Measurements from ENCODE around the gene TBC1D2B.

Gene TBC1D2B

DNA sequence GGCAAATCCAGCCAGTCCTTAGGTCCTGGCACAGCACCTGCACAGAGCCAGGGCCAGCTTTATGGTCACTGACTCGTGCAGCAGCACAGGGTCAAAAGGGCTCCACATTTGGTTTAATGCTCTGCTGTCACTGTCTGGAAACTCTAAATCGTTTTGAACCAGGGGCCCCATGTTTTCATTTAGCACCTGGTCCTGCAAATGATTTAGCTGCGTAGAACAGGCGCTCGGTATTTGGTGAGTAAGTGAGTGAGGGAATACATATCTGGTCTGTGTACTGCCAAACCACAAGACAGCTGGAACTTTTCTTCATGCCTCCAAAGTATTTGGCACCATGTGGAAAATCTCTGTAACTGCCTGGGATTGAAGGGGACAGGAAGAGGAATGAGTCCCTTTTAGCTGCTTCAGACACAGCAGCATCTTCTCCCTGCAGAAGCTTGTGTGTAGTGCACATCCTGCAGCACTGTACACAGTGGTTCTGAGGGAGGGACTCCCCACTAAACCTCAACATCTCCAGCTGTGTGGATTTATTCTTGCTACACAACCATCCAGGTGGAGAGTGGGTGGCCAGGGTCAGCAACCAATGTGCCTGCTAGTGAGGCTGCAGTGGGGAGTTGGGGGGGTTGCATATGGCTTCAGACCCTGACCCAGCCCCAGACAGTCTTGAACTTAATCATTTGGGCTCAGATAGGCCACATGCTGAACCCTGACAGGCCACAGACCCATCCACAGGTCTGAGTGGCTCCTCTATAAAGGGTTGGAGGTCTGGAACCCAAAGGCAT lies 15.9 kb upstream of the TBC1D2B start:
- DNase-seq, result no peak

DNA sequence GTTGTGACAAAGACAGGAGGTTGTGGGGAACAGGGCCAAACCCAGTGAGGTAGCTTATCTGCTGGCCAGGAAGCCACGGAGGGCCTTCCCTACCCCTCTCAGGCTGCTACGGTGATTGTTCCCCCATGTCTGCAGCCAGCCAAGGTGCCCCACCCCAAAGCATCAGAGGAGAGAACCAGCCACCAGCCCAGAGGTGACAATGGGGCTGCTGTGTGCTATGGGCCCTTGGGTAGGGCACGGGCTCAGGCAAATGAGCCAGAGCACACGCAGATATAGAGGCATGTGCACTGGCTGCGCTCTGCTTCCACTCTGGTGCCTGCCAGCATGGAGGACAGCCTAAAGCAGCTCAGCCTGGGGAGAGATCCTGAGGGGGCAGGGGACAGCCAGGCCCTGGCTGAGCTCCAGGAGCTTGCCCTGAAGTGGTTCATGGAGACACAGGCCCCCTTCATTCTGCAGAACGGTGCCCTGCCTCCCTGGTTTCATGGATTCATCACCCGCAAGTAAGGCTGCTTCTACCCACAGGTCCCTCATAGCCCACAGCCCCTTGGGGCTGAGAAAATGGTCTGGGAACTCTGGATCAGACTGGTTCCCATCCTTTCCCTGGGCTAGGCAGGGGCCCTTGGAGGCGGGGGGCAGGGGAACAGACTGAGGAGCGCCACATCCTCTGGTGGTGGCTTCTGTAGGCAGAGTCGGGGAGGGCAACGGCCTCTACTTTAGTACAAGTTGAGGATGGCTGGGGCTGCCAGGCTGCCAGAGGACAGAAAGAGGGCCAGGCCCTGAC lies 14.9 kb upstream of the TBC1D2B start, which contains the start of gene SH2D7:
TSS of gene SH2D7 (plus strand) at position 301 of the 781 bp plus-strand sequence. CDS start at position 325, 24 bp downstream.
- no peak for DNase-seq

DNA sequence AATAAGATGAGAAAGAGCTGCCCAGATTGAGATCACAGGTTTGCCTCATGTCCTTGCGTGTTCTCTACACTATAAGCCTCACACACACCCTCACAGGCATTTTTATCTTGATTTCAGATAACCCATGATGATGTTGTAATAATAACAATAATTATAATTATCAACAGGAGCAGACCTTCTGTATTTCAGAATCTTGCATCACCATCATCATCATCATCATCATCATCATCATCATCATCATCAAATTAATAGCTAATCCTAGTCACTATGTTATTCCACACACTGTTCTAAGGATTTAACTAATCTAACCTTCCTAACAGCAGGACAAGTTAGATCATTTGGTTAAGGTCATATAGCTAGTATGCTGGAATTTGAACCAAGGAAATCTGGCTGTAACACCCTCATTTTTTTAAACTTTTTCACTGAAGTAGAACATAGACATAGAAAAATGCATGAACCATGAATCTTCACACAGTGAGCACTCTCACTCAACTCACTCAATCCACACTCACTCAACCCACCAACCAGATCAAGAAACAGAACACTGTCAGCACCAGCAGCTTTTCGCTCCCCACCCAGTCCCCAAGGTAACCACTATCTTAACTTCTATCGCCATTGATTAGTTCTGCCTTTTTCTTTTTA lies 13.0 kb upstream of the TBC1D2B start:
- no peak for DNase-seq

DNA sequence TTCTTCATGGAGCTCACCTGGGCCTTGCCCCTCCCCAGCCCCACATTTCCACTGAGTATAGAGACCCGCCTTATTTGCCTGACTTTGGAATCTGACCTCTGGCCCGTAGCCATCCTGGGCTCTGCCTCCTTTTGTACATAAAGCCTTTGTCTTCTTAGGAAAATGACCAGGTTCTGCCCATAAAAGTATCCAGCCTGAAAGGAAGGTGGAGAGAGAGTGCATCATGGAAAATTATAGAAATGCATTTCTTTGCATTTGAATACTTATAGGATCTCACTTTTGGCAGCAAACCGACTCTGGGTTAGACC lies 11.2 kb upstream of the TBC1D2B start:
- DNase-seq, result no peak

DNA sequence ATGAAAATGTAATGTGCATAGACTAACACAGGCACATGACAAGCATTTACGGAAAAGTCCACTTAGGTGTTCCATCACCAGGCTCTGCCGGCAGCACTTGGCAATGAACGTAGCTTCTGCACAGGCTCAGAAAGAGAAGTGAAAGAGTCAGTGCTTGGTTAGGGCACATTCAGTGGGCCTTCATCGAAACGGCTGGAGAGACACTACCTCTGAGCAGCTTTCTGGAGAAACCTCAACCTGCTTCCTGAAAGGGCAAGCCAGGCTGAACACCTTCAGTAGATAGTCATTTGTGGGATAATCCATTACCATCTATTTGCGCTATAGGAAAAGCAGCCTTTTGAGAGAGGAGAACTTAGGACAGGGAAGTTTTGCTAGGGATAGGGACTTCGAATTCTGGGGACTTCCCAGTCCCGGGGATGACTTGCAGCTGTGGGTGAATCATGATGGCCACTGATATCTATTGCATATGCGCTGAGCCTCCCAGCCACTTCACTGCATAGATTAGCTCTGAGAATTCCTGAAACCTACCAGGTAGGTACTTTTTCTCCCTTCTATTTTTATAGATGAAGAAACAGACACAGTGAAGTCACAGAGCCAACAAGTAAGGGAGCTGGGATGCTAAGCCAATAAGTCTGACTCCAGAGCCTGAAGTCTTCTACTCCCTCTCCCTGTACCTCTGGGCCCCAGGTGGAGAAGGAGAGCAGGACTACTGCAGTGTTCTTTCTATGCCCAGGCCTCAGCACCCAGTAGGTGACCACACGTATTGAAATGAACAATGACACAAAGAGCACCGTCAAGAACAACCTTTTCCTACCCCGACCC lies 10.7 kb upstream of the TBC1D2B start:
- DNase-seq, result no peak

DNA sequence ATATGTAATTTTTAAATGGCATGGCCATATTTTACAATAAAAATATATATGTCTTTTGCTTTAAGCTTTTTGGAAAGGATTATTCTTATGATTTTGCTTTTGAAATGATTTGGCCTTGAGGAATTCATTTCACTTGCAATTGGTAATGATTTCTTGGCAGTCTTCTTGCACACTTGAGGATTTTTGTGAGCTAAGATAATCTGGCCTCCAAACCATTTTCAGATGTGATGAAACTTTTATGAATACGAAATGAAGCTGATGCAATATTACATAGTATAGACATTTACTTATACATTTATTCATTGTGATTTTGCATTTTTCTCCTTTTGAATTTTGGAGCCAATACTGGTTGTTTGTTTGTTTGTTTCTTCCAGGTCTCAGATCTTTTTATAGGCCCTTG lies 8.4 kb upstream of the TBC1D2B start:
- DNase-seq, result no peak

DNA sequence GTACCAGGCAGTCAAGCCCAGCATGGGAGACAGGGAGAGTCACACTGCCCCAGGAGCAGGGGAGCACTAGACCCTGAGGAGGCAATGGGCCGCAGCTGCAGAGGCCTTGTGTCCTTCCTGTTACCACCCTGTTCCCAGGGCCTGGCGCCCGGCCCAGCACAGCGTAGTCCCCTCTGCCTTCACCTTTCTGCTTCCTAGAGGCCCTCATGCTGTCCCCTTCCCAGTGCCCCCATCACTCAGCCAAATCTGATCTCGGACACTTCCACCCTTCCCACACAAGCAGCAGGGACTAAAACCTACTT lies 6.9 kb upstream of the TBC1D2B start:
- no peak for DNase-seq

DNA sequence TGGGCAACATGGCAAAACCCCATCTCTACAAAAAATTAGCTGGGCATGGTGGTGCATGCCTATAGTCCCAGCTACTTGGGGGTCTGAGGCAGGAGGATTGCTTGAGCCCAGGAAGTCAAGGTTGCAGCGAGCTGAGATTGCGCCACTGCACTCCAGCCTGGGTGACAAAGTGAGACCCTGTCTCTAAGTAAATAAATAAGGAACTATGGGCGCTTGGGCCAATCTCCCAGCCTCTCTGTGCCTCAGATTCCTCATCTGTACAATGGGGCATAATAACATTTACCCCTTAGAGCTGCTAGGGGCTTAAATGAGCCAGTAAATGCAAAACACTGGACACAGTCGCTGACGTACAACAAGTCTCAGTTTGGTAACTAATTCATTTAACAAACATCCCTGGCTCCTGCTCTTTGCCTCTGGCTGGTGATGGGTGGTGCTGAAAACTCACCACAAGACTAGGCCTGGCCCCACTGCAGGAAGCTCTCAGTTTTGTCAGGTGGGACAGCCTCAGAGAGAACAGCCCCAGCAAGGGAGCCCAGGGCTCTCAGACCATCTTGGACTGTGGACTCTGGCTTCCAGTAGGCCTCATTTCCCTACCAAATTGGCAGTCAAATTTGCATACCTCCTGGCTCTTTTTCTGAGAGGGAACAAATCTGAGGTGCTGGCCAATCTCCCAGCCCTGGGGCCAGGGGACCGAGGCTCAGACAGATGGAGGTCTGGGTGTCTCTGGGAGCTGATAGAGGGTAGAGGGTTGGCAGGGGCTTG lies 6.4 kb upstream of the TBC1D2B start:
- DNase-seq, result no peak

DNA sequence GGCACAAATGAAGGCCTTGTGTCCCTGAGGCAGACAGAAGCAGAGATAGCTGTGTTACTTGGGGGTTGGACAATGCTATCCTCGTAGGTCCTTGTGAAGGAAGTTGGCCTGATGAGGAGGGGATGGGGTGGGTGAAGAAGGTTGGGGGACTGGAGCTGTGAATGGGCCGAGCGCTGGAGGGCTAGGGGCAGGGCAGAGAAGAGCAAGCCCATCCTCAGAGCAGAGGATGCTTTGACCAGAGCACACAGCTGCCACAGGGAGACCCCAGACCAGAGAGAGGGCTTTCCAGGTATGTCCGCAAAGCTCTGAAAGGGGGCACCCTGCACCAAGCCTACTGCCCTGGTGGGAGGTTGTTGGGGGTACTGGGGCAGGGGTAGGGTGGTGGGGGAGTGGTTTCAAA lies 5.7 kb upstream of the TBC1D2B start:
- DNase-seq, result no peak

DNA sequence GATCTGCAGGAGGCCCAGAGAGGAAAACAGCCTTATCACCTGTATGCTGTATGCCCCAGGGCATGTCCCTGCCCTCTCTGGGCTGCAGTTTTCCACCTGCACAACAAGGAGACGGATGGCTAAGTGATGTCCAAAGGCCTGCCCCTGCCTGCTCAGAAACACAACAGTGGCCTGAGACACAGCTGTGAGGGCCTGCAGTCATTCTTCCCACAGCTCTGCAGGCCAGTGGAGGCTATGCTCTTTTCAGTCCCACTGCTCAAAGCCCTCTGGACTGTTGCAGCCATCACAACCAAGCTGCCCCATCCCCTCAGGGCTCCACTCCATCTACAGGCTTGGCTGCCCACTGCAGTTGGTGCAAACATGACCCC lies 5.2 kb upstream of the TBC1D2B start:
- DNase-seq, result no peak

DNA sequence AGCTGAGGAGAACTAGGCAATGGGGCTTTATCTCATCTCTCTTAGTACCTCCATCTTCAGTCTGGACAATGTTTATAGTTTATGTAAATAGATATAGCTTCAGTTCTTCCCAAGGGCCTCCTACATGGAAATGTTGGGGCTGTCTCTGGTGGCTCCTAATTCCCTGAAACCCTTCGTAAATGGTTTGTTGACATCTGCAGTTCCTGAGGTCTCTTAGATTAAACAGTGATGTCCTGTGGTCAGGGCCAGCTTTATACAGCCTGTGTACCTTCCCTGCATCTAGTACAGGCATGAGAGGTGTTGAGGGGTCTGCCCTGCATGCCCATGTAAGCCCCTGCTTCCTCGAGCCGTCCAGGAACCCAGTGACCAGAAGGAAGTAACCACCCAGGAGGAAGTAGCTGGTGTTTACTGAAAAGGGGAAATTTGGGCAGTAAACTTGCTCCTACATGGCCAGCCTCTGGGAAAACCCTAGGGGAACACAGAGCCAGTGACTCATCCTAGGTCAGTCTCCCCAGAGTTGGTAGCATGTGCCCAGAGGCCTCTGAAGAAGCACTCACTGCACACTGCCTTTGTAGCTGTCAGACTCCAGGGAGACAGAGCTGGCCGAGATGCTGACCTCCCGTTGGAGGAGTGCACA lies 4.7 kb upstream of the TBC1D2B start:
- no peak for DNase-seq

DNA sequence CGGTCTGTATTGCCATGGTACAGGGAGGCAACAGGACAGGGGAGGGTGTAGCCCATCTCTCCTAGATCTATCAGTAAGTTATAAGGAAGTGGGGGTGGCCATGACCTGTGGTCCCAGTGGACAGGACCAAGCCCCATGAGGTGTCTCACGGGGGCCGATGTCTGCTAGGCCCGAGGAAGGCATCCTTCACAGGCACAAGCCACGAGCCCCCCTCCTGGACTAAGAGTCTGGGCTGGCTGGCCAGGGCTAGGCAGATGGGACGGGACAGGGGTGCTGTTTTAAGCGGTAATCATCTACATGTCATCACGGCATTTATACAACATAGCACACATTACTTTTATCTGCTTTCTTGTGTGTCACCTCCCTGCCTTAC lies 2.6 kb upstream of the TBC1D2B start:
- DNase-seq, result no peak

DNA sequence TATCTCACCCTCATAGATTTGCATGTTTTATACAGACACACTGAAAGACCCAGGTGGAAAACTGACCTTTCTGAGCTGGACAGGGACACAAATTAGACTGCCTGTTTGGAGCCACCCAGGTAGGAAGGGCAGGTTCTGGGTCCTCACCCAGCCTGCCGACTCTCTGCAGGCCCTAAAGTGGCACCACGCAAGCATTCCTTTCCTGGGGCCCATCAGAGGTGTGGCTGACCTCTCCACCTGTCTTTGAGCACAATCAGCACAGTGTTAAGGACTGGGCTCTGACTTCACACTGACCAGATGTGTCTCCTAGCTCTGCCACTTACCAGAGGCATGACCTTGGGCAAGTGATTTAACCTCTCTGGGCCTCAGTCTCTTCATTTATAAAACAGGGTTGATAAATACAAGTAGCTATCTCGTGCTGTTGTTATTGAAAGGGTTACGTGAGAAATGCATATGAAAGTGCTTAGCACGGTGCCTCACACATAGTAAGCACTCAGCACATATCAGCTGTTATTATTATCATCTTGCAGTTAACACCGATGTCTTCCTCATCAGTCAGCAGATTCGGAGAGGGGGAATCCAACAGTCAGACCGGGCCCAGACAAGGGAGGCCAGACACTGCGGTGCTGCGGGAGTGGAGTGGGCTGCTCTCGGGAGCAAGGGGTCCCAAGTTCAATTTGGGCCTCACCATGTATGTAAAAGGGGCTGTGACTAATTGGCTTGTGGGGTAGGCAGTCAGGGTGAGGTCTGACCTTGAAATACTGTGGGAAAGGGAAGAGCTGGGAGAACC lies 2.0 kb upstream of the TBC1D2B start:
- no peak for DNase-seq

DNA sequence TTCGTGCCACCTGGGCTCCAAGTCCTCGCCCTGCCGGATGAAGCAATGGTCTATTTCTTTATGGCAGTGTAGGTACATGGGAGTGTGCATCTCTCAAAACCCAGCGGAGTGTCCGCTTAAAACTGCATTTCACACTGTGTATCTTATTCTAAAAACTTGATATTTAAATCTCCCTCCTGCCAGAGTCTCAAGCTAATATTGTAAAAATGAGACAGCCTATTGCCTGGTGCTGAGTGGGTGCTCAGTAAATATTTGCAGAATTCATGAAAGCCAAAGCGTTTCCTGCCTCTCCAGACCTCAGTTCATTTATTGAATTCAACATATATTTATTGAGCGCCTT lies 330 bp upstream of the TBC1D2B start:
- no peak for DNase-seq

DNA sequence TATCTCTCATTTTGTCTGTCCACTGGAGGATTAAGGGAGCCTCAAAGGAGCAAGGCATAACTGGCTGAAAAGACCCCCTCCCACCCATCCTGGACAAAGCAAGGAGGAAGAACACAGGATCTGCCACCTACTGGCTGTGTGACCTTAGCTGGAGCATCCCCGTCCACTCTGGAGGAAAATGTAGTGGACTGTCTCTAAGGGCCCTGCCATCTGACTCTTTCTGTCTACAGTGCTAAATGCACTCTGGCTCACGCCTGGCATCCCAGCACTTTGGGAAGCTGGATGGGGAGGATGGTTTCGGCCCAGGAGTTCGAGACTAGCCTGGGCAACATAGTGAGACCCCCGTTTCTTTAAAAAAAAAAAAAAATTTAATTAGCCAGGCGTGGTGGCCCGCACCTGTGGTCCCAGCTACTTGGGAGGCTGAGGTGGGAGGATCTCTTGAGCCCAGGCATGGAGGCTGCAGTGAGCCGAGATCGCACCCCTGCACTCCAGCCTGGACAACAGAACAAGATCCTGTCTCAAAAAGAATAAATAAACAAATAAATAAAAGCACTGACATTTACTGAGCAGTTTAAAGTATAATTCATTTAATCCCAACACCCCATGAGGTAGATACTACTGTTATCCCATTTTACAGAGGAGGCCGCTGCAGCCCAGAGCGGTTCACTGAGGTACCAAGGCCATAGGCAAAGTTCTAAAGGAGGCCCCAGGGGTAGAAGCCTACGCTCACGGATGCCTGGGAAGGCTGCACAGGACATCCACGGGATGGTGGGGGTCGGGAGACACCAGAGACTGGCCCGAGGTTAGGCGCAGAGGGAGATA lies 1.1 kb downstream of the TBC1D2B start:
- peak; percentile 16 for DNase-seq

DNA sequence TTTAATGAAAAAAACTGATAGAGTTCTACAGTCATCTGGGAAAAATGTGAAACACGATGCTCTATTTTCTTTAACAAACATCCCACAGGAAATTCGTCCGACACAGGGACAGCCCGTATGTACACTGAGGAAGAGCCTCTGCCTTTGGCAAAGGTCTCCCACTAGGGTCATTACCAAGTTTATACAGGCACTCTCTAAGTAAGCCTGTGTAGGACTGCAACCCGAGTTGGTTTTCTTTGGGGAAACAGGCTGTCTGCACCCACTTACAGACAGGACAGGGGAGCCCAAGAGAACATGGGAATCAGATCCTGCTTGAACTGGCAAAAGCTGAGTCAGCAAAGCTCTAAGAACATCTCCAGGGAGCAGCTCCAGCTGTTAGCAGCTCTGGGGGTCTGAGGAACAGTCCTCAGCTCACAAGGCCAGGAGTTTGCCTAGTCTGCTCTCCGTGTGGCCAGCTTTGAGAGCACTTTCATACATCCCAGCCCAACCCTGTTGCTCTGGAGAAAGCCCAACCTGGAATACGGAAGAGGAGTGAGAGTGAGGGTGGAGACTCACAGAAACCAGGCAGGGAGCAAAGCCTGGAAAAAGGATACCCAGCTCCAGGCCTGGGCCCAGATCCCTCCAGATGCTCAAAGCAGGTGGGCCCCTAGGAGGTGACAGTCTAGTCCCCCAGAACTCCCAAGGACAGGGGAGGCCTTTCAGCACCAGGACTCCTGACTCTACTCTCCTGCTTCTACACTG lies 1.9 kb downstream of the TBC1D2B start:
- no peak for DNase-seq

DNA sequence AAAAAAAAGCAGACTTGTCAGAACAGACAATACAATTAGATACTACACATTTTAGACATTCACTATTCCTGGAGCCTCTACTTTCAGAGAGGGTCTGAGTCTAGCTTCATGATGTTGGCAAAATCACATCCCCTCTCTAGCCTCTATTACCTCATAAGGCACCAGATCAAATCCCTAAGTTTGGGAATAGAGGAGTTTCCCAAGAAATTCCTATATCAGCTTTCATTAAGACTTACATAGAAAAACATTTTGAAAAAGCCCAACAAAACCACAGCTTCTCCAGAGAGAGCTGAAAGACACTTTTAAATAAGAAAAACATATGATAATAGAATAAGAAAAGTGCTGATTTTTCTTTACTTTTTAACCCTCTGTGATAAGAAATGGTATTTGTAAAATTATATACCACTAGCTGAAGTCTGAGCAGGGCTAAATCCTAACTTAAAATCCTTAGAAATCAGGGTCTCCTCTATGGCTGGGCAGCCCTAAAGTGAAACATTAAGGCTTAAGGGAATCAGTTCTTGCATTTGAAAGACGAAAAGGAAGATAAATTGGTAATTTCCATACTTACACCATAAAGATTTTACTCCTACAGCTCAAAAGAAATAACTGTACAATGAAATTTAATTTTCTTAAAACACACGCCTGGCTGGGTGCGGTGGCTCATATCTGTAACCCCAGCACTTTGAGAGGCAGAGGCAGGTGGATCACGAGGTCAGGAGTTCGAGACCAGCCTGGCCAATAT lies 4.3 kb downstream of the TBC1D2B start:
- no peak for DNase-seq

DNA sequence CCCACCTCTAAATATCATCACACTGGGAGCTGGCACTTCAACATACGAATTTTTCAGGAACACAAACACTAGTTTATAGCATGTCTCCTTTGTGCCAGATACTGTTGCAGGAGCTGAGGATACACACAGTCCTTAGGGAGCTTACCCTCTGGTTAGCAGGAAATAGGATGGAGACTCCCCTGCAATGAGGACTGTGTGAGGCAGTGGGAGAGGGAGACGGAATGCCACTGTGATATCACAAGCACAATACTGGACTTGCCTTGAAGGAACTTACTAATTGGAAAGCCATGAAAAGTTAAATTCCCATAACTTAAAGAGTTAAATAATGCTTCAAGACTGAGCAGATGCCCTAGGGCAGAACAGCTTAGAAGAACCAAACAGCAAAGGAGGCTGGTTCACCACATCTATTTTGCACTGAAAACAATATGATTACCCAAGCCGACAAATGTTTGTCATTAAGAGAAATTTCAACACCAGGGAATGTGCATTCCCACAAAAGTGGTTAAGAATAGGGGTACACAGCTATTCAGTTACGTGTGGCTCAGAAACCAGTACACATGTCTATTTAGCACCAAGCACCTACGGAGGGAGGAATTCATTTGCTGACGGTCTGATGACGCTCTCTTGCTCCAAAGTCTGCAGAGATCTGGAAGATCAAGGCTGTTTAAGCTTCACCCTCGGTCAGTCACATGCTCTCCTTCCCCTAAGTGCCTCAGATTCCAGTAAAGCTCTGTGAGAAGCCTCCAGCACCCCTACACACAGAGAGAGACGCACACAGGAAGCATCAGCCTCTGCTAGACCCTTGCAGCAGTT lies 5.2 kb downstream of the TBC1D2B start:
- no peak for DNase-seq

Data from activated naive CD4-positive, alpha-beta T cell treated with anti-CD3 and anti-CD28 coated beads, Interleukin-2, amount 50 U/mL, for 16 hours (primary cell).